ENCODE measurements around the gene EPN1. TPM values are rescaled to one million over a fixed set of nuclear protein-coding genes. Genes with fewer than 3 reads are reported as not detected.
"Not testable (repeated sequence)": the region's sequence is repeated elsewhere in the genome, so short reads cannot be mapped to it uniquely, and the experiment has no call there.

The EPN1 gene
- total RNA-seq, 3 donors from 2014 or later (not counting 1 experiment from before 2014, with no cell fraction given), result 47.6 to 56.4 (median 51.8) TPM

GRCh38 chr19:55738302-55738701 is 63.3 kb downstream of the EPN1 start, which contains the start of gene NLRP9:
Gene NLRP9 (minus strand): TSS chr19:55738402. CDS start chr19:55738374, 28 bp downstream.
- no peak for TF ChIP-seq CTCF (IDR thresholded peaks at IDR 0.05)
- Mint-ChIP-seq H3K4me1 (no peaks in the 10 kb centered on the region), H3K36me3 (no peaks in the 10 kb centered on the region), H3K27ac (no peak within 1 kb of the TSS), H3K4me3 (no peak within 1 kb of the TSS), H3K9me3 (no peaks in the 10 kb centered on the region), H3K27me3 (ENCODE audit: low read depth in 2 of 2) (peaks cover 3 to 9% of the 10 kb centered on the region in 2 donors)
- Histone ChIP-seq H3K27ac (ENCODE audit: low read length) (no peak within 1 kb of the TSS), H3K4me1 (ENCODE audit: control insufficient read depth, insufficient read depth, low read length) (no peaks in the 10 kb centered on the region), H3K9me3 (ENCODE audit: control insufficient read depth, insufficient read depth, low read length) (no peaks in the 10 kb centered on the region), H3K36me3 (ENCODE audit: control insufficient read depth, insufficient read depth, low read length) (no peaks in the 10 kb centered on the region), H3K4me3 (ENCODE audit: low read length) (no peak within 1 kb of the TSS), H3K27me3 (ENCODE audit: control insufficient read depth, insufficient read depth, low read length) (no peaks in the 10 kb centered on the region)
- WGBS (ENCODE audit: insufficient coverage), result 96% methylated on average over 2 of the region's 3 CpGs
- ATAC-seq (no peak), DNase-seq (no peak)
- intact Hi-C loops (cut with micrococcal nuclease), result no loop called here

- Histone ChIP-seq H3K9me3 (ENCODE audit: control insufficient read depth, insufficient read depth, low read length) (no peaks in the 10 kb centered on the region), H3K4me1 (ENCODE audit: control insufficient read depth, insufficient read depth, low read length) (no peaks in the 10 kb centered on the region), H3K4me3 (ENCODE audit: low read length) (no peak overlapping the region), H3K36me3 (ENCODE audit: control insufficient read depth, insufficient read depth, low read length) (no peaks in the 10 kb centered on the region), H3K27ac (ENCODE audit: low read length) (no peak overlapping the region), H3K27me3 (ENCODE audit: control insufficient read depth, insufficient read depth, low read length) (no peaks in the 10 kb centered on the region)
- Mint-ChIP-seq H3K36me3 (no peaks in the 10 kb centered on the region), H3K27me3 (ENCODE audit: low read depth in 2 of 2) (peaks cover 0 to 7% of the 10 kb centered on the region in 2 donors), H3K4me1 (no peaks in the 10 kb centered on the region), H3K9me3 (no peaks in the 10 kb centered on the region), H3K27ac (no peak overlapping the region), H3K4me3 (no peak overlapping the region)
- no peak for TF ChIP-seq CTCF (IDR thresholded peaks at IDR 0.05)
- no peak for DNase-seq
- ATAC-seq, result no peak
- WGBS (ENCODE audit: insufficient coverage), result 100% methylated on average over 1 of the region's 6 CpGs
- intact Hi-C loops (cut with micrococcal nuclease), result no loop called here
Observed at GRCh38 chr19:55750715-55751114, 75.7 kb downstream of the EPN1 start.

GRCh38 chr19:55753401-55753800 is 78.4 kb downstream of the EPN1 start:
- DNase-seq (no peak), ATAC-seq (no peak)
- Mint-ChIP-seq H3K27me3 (ENCODE audit: low read depth in 2 of 2) (peaks cover 5 to 12% of the 10 kb centered on the region in 2 donors), H3K27ac (no peak overlapping the region), H3K36me3 (no peaks in the 10 kb centered on the region), H3K9me3 (peaks cover 0 to 3% of the 10 kb centered on the region in 2 donors), H3K4me1 (no peaks in the 10 kb centered on the region), H3K4me3 (no peak overlapping the region)
- Histone ChIP-seq H3K27me3 (ENCODE audit: control insufficient read depth, insufficient read depth, low read length) (no peaks in the 10 kb centered on the region), H3K36me3 (ENCODE audit: control insufficient read depth, insufficient read depth, low read length) (no peaks in the 10 kb centered on the region), H3K4me3 (ENCODE audit: low read length) (no peak overlapping the region), H3K9me3 (ENCODE audit: control insufficient read depth, insufficient read depth, low read length) (peaks cover 4% of the 10 kb centered on the region), H3K27ac (ENCODE audit: low read length) (no peak overlapping the region), H3K4me1 (ENCODE audit: control insufficient read depth, insufficient read depth, low read length) (no peaks in the 10 kb centered on the region)
- no peak for TF ChIP-seq CTCF (IDR thresholded peaks at IDR 0.05)
- intact Hi-C loops (cut with micrococcal nuclease), result no loop called here
- WGBS (ENCODE audit: insufficient coverage), result 54% methylated on average over 2 of the region's 3 CpGs

- H3K9me3 Mint-ChIP-seq; H3K27me3 ChIP-seq (ENCODE audit: control insufficient read depth, insufficient read depth, low read length); H3K4me1 ChIP-seq (ENCODE audit: control insufficient read depth, insufficient read depth, low read length); ATAC-seq; H3K36me3 ChIP-seq (ENCODE audit: control insufficient read depth, insufficient read depth, low read length); intact Hi-C loops (cut with micrococcal nuclease); DNase-seq; H3K27ac Mint-ChIP-seq; H3K9me3 ChIP-seq (ENCODE audit: control insufficient read depth, insufficient read depth, low read length); H3K27ac ChIP-seq (ENCODE audit: low read length); H3K4me1 Mint-ChIP-seq; H3K4me3 ChIP-seq (ENCODE audit: low read length); H3K36me3 Mint-ChIP-seq; H3K4me3 Mint-ChIP-seq: not testable (repeated sequence)
- WGBS (ENCODE audit: insufficient coverage), result 82% methylated on average over 4 of the region's 4 CpGs
- H3K27me3 Mint-ChIP-seq (ENCODE audit: low read depth in 2 of 2), result peaks cover 5 to 12% of the 10 kb centered on the region in 2 donors
Observed at GRCh38 chr19:55756808-55757207, 81.8 kb downstream of the EPN1 start.

GRCh38 chr19:55758797-55759196 is 83.8 kb downstream of the EPN1 start, which contains the start of gene RFPL4A:
Gene RFPL4A (plus strand): TSS chr19:55759097. CDS start chr19:55761801, 2,704 bp downstream.
- H3K36me3 Mint-ChIP-seq; H3K4me3 Mint-ChIP-seq; H3K27me3 ChIP-seq (ENCODE audit: control insufficient read depth, insufficient read depth, low read length); ATAC-seq; H3K9me3 Mint-ChIP-seq; H3K36me3 ChIP-seq (ENCODE audit: control insufficient read depth, insufficient read depth, low read length); H3K4me1 Mint-ChIP-seq; DNase-seq; H3K27ac ChIP-seq (ENCODE audit: low read length); H3K9me3 ChIP-seq (ENCODE audit: control insufficient read depth, insufficient read depth, low read length); intact Hi-C loops (cut with micrococcal nuclease); H3K4me1 ChIP-seq (ENCODE audit: control insufficient read depth, insufficient read depth, low read length); H3K27ac Mint-ChIP-seq; H3K27me3 Mint-ChIP-seq (ENCODE audit: low read depth in 2 of 2); H3K4me3 ChIP-seq (ENCODE audit: low read length): not testable (repeated sequence)
- WGBS (ENCODE audit: insufficient coverage), result 100% methylated on average over 1 of the region's 3 CpGs

All from natural killer cell (primary cell).